HG03097 (cell line): ENCODE measurements around the gene KRT16.
"Not testable (repeated sequence)": the region's sequence is repeated elsewhere in the genome, so short reads cannot be mapped to it uniquely, and the experiment has no call there.

Source experiments
- ATAC-seq: cut with Tn5 transposase; IDR thresholded peaks from one replicate; pipeline ENCODE4 v1.9.1; 2021; ENCODE audit not compliant: unreplicated experiment, low FRiP score

Gene KRT16

DNA sequence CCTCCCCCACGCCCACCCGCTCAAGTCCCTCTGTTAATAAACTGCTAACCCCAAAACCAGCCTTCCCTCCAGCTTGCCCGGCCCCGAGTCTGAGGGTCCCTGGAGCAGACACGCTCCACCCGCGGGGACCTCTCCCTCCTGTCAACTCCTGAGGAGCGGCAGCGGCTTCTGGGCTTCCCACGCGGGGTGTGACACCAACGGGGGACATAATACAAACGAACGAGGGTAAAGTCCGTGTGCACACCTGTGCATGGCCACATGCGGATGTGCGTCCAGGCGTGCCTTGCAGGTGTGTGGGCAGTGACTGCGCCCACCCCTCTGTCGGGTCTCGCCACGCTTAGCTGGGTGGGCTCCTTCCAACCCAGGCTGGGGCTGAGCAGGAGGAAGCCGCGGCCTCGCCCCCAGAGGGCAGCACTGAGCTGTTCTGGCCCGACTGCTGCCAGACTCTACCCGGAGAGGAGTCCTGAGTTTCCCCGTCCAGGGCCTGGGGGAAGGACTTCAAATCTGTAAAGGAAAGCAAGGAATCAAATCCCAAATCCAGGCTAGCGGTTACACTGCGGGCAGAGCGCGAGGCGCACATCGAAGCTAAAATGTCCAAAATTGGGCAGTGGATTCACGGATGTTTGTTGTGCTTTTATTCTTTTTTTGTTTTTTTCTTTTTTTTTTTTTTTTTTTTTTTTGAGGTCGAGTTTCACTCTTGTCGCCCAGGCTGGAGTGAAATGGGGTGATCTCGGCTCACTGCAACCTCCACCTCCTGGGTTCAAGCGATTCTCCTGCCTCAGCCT, 36.0 kb upstream of the KRT16 start:
- no peak for ATAC-seq

DNA sequence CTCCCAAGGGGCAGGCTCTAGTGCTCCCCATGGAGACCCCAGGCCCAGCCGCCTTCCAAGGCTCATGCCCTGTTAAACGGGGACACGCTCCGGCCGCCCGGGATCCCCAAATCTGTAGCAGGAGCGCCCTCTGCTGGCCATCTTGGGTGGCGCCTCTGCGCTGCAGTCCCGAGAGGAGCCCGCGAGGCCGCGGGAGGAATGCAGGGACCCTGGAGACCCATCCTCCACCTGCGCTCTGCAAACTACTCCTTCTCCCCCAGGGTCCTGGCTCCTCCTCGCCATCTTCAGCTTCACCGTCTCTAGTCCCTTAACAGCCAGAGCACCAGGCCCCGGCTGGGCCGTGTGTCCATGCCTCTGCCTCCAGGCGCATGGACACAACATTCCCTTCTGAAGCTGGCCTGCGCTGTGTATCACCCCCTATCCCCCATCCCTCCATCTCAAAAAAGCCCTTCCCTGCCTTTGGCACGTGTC, 35.4 kb upstream of the KRT16 start:
- no peak for ATAC-seq

DNA sequence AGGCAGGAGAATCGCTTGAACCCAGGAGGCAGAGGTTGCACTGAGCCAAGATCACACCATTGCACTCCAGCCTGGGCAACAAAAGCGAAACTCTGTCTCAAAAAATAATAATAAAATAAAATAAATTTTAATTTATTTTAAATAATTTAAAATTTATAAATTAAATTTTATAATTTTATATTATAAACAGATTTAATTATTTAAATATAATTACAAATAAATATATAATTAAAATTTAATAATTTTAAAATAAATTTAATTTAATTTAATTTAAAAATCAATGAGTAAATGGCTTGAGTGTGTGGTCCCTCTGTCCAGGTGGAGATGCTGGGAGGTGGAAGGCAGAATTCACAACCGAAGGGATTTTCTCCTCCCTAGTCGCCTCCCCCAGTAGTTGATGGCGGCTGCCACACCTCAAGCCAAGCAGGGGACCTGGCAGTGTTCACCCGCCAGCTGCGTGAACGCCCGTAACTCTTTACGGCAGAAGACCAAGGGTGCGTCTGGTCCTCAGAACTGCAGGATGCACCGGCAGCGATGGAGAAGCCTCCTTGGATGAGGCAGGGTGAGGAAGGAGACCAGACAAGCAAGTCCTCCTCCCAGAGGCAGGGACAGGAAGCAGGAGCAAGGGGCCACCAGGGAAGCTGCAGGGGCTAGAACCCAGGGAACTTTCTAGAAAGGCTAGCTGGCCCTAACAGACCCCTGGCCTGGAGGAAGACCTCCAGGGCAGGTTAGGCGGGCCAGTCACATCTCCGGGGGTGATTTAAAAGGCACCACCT, 34.7 kb upstream of the KRT16 start:
- no peak for ATAC-seq

DNA sequence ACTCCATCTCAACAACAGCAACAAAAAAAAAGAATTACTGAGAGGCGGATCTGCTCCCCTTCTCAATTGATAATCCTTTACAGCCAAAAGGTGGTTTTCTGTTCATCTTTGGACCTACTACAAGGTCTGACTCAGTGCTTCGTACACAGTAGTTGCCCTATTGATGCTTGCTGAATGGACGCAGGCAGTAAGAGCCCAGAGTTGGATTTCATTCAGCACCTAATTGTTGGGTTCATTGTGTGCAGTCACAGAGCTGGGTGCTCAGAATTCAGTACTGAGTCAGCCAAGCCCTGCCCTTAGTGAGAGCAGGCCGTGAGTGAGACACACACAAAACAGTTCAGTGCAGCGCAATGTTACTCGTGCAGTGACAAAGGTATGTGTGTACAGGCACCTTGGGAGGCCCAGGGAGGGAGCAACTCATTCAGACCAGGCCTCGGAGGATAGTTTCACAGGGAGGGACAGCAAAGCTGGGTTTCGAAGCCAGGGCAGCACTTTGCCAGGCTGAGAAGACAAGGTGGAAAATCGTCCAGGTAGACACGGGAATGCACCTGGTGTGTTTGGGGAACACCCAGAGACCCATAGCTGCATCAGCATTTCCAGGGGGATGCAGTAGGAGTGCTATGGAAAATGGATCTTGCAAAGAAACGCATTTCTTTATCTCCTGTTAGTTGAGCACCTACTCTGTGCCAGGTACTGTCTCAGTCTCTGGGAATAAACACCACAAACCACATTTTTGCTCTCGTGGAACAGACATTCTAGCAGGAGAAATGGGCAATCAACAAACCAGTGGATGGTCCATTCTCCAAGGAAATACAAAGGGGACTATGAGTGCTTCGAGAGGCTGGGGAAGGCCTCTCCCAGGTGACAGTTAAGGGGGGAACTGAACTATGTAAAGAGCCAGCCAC, 29.9 kb upstream of the KRT16 start:
- ATAC-seq: no peak

DNA sequence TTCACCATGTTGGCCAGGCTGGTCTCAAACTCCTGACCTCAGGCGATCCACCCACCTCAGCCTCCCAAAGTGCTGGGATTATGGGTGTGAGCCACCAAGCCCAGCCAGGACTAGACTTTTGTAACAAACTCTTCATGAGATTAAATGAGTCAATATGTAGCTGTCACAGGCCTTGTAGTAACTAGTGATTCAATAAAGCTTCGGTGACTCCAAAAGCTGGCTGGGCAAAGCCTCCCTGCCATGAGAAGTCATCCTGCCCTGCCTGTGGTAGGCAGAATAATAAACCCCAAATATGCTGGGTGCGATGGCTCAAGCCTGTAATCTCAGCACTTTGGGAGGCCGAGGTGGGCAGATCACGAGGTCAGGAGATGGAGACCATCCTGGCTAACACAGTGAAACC, 28.0 kb upstream of the KRT16 start:
- not testable (repeated sequence) for ATAC-seq

DNA sequence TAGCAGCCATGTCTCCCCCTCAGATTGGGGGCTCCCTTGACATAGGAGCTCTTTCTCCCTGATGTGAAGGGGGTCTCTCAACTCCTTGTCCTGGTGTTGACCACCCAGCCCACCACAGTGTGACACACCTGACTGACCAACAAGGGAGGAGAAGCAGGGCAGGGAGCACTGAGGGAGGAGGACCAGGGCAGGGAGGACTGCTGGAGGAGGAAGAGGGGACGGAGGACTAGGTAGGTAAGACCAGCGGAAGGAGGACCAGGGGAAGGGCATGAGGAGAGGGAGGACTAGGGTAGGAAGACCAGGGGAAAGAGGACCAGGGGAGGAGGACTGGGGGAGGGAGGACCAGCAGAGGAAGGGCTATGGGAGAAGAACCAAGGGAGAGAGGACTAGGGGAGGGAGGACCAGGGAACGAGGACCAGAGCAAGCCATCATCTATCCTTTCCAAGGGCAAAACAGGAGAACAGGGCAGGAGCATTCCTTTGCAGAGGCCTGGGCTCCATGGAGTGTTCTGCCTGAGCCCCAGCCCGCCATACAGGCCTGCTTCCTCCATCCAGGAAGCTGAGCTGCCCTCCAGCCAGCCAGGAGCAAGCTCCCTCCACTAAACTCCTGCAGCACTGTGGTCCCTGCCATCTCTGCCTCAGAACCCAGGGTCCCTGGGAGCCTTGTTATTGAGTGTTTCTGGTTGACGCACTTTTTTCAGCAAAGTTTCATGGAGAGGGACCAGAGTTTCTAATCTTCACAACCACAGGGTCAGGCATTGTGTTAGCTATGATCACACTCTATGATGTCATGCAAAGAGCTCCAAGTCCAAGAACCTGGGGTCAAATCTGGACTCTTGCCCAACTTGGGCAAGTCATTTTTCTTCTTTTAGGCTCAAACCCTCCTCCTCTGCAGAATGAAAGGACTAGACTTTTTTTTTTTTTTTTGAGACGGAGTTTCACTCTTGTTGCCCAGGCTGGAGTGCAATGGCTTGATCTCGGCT, 27.2 kb upstream of the KRT16 start:
- no peak for ATAC-seq

DNA sequence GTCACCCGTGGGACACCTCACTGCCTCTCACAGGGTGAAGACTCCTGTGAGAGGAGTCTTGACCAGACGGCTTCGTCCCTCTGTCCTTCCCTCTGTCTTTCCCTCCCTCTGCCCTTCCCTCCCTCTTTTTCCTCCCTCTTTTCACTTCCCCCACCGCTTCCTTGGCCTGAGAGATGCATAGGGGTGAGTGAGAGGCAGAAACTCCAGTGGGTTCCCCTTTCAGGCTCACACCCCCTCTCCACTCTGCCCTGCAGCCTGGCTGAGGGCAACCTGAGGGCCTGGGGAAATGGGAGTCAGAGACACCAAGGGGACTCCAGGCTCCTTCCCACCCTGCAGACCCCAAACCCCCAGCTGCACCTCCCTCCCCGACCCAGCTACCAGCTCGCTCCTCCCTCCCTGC, 26.4 kb upstream of the KRT16 start:
- ATAC-seq: no peak

DNA sequence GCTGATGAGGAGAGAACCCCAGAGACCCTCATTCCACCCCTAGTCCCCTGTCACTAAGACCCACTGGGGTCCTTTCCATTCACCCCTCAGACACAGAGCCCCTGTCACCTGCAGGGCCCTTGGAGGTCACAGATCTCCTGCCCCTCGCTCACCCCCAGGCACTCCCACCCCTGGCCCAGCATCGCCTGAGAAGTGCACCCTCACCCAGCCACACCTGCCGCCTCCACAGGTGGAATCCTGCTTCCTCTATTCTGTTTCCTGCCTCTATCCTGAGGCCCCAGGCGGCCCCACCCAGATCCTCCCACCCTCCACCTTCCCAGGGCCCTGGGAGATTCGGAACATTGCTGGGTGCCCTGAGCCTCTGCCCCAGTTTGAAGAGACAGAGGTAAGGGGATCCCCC, 25.6 kb upstream of the KRT16 start:
- no peak for ATAC-seq

DNA sequence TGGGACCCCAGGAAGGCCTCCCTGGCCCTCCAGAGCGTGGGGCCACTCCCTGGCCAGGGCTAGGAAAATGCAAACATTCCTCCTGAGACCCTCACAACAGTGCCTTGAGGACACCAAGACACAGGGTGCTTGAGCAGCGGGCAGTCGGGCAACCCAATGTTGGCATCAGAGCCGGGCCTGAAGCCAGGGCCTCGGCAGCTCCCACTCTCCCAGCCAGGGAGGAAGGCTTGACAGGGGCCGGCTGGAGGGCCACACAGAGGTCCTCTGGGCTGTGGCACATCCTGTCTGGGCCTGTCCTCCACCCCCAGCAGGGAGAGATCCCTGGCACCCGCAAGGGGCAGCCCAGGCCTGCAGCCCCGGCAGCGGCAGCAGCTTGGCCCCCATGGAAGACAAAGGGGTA, 24.1 kb upstream of the KRT16 start:
- ATAC-seq: no peak

DNA sequence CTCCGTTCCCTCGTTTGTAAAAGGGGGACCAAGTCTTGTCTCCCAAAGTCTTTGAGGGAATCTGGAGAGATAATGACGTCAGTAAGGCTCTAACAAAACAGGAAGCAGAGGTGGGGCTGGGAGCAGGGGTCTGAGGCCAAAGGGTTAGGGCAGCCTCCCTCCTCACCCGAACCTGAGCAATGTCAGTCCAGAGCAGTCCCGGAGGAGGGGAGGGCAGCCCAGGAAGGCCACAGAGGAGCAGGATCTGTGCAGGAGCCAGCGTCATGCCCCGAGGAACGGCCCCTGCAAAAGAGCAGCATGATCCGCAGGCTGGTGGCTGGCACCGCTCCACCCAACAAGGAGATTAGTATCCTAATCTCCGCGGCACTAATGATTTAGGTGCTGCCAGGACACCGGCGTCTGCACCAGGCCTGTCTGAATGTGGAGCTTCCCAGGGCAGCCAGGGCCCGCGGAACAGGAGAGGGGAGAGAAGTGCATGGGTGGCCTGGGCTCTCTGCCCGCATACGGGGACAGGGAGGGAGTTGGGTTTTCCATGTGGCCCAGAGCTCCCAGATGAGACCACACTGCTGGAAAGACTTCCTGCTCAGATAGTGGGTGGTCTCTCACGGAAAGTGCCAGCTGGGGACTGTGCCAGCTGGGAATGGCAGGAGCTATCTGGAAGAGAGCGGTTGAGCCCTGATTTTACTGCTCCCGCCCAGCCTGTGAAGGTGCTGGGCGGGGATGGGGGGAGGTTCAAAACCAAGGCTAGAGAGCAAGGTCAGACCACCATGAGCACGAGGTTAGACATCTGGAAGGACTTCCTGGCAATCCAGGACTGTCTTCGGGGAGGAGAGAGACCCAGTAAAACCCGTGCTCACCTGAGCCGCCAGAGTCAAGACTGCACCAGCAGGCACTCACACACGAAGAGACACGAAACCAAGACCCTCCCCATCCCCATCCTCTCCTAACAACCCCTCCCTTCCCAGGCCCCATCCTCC, 22.8 kb upstream of the KRT16 start:
- no peak for ATAC-seq

DNA sequence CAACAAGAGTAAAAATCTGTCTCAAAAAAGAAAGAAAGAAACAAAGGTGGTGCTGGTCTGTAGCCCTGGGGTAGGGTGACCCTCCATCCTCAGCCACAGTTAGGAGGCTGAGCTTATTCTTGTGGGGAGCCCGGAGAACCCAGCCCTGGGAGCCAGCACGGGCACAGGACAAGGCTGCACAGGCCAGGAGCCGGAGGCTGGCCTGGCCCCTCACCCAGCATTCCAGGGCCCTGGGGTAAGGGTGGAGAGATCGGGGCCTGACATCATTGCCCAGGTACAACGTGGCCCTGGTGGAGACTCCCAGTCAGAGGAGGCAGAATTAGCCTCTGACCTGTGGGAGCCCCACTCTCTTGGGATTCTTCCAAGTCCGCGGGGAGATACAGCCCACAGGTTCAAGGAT, 22.1 kb upstream of the KRT16 start:
- ATAC-seq: no peak

DNA sequence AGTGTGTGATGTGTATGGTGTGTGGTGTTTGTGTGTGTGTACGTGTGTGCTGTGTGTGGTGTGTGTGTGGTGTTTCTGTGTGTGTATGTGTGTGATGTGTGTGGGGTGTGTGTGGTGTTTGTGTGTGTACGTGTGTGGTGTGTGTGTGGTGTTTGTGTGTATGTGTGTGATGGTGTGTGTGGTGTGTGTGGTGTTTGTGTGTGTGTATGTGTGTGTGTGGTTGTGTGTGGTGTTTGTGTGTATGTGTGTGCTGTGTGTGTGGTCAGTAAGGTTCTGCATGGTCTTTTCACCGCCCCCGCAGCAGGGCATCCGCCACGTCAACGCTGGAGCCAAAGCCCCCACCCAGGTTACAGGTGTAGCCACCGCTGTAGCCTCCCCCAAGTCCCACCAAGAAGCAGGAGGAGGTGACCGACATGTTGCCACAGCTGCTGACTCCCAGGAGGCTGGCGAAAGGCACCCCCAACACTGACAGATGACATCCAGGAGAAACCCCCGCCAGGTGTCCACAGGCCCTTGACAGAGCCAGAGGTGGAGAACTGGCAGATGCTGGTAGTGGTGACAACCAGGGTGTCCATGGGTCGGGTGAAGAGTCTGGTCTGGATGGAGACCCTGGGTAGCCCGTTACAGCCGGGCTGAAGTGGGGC, 21.1 kb upstream of the KRT16 start:
- ATAC-seq: no peak

DNA sequence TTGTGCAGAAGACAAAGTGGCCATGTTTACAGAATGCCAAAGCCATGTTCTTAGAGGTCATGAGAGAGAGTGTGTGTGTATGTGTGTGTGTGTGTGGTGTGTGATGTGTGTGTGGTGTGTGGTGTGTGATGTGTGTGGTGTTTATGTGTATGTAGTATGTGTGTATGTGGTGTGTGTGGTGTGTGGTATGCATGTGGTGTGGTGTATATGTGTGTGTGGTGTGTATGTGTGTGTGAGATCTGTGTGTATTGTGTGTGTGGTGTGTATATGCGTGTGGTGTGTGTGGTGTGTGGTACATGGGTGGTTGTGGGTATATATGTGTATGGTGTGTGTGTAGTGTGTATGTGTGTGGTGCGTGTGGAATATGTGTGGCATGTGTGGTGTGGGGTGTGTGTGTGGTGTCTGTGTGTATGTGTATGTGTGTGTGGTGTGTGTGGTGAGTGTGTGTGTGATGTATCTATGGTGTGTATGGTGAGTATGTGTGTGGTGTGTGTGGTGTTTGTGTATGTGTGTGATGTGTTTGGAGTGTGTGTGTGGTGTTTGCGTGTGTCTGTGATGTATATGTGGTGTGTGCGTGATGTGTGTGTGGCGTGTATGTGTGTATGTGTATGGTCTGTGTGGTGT, 20.0 kb upstream of the KRT16 start:
- ATAC-seq: no peak

DNA sequence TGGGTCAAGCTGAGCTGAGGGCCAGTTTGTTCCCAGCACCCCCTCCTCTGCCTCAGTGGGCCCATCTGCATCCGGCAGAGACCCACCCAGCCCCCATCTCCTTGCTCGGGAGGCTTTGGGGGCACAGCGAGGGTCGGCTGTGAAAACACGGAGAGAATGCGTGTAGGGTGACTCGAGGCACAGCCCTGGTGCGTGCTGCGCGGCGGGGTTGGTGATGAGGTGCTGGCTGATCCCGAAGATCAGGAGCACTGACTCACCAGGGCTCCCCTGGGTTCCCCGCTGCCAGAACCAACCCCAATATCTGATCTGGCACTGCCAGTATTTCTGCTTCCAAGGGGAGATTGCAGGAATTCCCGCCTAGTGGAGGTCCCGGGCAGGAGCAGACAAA, 19.3 kb upstream of the KRT16 start:
- no peak for ATAC-seq

DNA sequence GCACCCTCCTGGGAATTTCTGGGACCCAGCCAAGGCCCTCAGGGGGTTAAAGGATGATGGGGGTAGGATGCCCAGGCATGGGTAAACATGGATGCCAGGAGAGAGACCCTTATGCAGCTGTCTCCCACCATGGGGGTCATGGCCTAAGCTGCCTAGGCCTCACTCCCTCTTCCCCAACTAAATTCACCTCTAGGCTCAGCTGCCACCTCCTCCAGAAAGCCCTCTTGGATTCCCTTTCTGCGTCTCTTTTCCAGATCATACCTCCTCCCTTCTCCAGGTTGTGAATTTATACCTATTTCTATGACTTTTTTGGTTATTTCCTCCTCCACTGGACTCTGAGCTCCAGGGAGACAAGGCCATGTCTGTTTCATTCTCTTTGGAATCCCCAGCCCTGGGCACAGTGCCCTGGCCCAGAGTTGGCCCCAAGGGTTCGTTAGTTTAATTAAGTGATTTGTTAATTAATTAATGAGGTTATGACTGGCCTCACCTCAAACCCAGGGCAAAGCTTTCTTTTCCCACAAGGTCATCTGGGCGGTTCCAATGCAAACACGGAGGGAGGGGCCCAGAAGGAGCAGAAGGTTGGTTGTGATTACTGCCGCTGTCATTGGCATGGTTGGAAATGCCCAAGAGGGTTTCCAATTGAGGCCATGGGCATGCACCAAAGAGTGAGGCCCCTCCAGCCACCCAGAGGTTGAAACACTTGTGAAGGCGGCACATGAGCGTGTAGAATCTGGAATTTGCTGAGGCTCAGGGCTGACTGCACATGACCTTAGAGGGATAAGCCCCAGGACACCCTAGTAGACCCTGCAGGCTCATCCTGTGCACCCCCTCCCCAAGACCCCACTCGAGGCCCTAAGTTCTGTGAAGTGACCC, 18.7 kb upstream of the KRT16 start:
- no peak for ATAC-seq

DNA sequence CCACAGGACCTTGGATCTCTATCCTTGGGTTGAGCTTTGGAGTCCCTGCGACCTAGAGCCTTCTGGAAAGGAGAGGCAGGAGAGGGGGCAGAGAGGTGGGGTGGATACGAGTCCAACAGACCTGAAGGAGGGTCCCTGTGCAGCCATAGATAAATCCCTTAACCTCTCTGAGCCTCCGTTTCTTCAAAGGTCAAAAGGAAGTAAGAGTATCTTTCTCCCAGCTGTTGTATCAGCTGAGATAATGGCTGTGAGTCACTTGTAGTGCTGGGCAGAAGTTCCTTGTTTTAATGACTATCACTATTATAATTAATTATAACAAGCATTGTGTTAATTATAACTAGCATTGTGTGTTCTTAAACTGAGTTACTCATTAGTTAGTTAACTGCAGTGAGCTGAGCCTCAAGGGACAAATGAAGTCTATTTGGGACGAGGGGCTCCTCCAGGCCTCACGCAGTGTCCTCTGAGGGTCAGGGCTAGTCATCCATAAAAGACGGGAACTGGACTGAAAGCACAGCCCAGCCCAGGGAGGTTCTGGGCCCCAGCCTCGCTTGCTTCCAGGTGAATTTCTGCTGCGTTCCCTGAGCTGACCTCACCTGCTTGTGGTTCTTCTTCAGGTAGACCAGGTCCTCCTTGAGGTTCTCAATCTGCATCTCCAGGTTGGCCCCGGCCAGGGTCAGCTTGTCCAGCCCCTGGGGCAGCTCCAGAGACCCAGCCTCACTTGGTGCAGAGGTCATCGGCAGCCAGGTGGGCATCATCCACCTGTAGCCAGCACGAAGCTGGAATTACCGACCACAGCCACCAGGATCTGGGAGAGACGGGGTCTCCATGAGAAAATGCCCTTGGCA, 17.5 kb upstream of the KRT16 start:
- no peak for ATAC-seq
